GM21619 (cell line): ENCODE results near the gene SNRK.
"Not testable (repeated sequence)": the region's sequence is repeated elsewhere in the genome, so short reads cannot be mapped to it uniquely, and the experiment has no call there.

Source experiments
- ATAC-seq: cut with Tn5 transposase; IDR thresholded peaks from one replicate; pipeline ENCODE4 v1.9.1; 2021; ENCODE audit not compliant: unreplicated experiment

Gene SNRK

GRCh38 chr3:43344520-43344919 lies 58.2 kb downstream of the SNRK start:
- ATAC-seq, result no peak

GRCh38 chr3:43345246-43345645 lies 58.9 kb downstream of the SNRK start:
- ATAC-seq, result no peak

- no peak for ATAC-seq
These were observed 59.5 kb downstream of the SNRK start for GRCh38 chr3:43345877-43346276.

GRCh38 chr3:43346978-43347749 lies 60.8 kb downstream of the SNRK start:
- ATAC-seq, result no peak

- no peak for ATAC-seq
These were observed 61.4 kb downstream of the SNRK start for GRCh38 chr3:43347774-43348173.

GRCh38 chr3:43348350-43348749 lies 62.0 kb downstream of the SNRK start:
- ATAC-seq, result no peak

GRCh38 chr3:43348852-43349574 lies 62.7 kb downstream of the SNRK start:
- ATAC-seq, result no peak

GRCh38 chr3:43349716-43350115 lies 63.4 kb downstream of the SNRK start:
- no peak for ATAC-seq

- no peak for ATAC-seq
These were observed 67.1 kb downstream of the SNRK start for GRCh38 chr3:43353393-43353792.

- ATAC-seq, result no peak
These were observed 67.8 kb downstream of the SNRK start for GRCh38 chr3:43353923-43354670.

- not testable (repeated sequence) for ATAC-seq
These were observed 69.7 kb downstream of the SNRK start for GRCh38 chr3:43356033-43356432.

- no peak for ATAC-seq
These were observed 74.7 kb downstream of the SNRK start for GRCh38 chr3:43361077-43361476.

- ATAC-seq, result no peak
These were observed 75.8 kb downstream of the SNRK start for GRCh38 chr3:43362183-43362582.

GRCh38 chr3:43362961-43363360 lies 76.6 kb downstream of the SNRK start:
- ATAC-seq, result no peak

- no peak for ATAC-seq
These were observed 77.4 kb downstream of the SNRK start for GRCh38 chr3:43363621-43364266.

- no peak for ATAC-seq
These were observed 78.2 kb downstream of the SNRK start for GRCh38 chr3:43364494-43364893.

GRCh38 chr3:43364926-43365325 lies 78.6 kb downstream of the SNRK start:
- ATAC-seq, result no peak

- ATAC-seq, result no peak
These were observed 79.4 kb downstream of the SNRK start for GRCh38 chr3:43365601-43366305.

- no peak for ATAC-seq
These were observed 80.1 kb downstream of the SNRK start for GRCh38 chr3:43366481-43366880.

- no peak for ATAC-seq
These were observed 80.5 kb downstream of the SNRK start for GRCh38 chr3:43366885-43367284.
